Smooth muscle cell of the brain vasculature (primary cell): ENCODE measurements around the gene JAZF1.
"Not testable (repeated sequence)": the region's sequence is repeated elsewhere in the genome, so short reads cannot be mapped to it uniquely, and the experiment has no call there.

Source experiments
- DNase-seq: peaks from one replicate; pipeline ENCODE4 v3.0.0-alpha.2; 2012; ENCODE audit warnings: low read depth, low spot score

JAZF1 gene

DNA sequence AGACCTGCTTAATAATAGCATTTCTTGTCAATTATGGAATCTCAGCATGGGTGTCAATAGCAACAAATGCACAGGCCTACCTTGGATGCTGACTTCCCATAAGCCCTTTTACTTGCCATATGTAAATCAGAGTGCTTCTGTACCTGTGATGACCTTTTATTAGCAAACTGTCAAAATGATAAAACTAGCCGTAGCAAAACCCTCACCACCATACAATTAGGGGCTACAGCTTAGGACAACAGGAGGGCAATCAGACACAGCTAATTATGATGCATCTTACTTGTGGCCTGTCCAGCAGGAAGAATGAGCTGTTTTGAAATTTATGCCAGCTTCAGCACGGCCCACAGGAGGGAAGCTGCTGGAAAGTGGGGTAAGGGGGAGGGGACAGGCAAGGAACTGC lies 239.1 kb downstream of the JAZF1 start:
- no peak for DNase-seq

GRCh38 chr7:27940341-27940740 lies 240.3 kb downstream of the JAZF1 start:
- DNase-seq = no peak

DNA sequence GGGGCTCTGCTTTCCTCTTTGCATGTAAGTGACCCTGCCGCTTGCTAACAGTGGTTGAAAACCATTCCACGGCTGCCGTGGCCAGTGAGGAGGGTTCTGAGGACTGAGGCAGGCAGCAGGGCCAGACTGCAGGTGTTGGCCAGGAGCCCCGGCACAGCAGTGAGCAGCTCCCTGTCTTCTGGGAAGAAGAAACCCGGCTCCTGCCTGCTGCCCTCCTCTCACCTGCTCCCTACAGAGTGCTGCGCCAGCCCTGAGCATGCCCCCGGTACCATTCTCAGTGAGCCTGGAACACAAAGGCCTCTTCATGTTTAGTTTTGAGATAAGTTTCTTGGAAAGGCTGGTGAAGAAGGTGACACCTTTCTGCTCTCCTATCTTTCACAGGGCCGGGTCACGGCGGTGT lies 240.7 kb downstream of the JAZF1 start:
- DNase-seq = no peak

DNA sequence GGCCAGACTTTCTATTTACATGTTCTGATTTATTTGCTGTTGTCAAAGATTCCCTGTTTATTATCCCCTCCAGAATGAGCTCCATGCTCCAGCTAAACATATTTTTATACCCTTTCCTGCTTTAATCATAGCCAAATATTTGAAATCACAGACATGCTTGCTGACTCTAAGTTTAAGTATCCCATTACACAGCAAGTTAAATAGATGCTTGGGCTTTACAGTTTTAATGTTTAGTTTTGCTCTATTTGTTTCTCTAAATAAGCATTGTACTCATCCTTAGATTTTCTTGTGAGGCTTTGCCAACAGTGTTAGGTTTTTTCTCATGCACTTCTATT lies 243.9 kb downstream of the JAZF1 start:
- DNase-seq = no peak

GRCh38 chr7:27936047-27936767 lies 244.4 kb downstream of the JAZF1 start:
- no peak for DNase-seq

- peak; percentile 91 for DNase-seq
These were observed 246.7 kb downstream of the JAZF1 start for GRCh38 chr7:27933671-27934565.

- DNase-seq = no peak
These were observed 249.6 kb downstream of the JAZF1 start for GRCh38 chr7:27930910-27931476.

DNA sequence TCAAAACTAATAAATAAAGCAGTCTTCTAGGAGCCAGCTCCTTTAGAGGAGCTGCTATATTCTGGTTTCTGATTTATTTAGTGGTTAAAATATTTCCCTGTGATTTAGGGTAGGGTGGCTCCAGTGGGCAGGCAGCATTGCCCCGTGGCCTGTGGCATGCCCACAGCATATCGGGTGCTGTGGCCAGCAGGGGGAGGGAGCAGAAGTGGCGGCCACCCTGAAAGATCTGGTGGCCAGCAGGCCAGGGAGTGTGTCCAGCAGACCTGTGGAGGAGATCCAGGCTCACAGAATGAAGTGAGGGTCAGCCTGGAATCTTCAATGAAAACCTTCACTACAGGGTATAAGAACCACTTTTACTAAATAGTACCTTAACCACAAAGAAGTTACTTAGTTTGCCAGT lies 251.5 kb downstream of the JAZF1 start:
- DNase-seq = no peak

DNA sequence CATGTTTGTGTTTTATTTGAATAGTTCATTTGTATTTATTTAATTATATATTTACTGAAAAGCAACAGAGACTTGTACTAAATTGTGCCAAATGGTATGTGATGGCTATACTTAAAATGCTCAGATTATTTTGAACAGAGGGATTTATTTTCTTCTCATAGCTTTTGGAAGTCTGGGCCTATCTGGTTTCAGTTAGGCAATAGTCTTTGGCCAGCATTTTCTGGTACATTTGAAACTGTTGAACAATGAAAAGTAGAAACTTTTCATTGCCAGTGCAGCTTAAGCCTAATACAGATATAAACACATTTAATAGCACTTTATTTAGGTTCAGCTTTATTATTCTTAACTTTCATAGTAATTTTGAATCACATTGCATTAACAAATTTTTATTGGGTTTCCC lies 252.6 kb downstream of the JAZF1 start:
- no peak for DNase-seq

GRCh38 chr7:27925573-27926201 lies 254.9 kb downstream of the JAZF1 start:
- no peak for DNase-seq

GRCh38 chr7:27923642-27923980 lies 257.0 kb downstream of the JAZF1 start:
- no peak for DNase-seq

GRCh38 chr7:27922907-27923641 lies 257.5 kb downstream of the JAZF1 start:
- DNase-seq = no peak

DNA sequence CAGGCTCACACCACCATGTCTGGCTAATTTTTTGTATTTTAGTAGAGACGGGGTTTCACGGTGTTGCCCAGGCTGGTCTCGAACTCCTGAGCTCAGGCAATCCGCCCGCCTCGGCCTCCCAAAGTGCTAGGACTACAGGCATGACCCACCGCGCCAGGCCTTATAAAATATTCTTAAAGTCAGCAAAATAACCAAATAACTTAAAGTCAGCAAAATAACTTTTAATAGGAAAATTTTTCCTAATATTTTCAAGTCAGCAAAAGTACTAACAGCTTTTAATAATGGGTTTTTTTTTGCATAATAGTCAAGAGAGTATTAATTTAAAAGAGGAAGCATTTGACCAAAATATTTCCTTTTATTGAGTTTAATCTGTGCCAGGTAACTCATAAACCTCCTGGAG lies 258.2 kb downstream of the JAZF1 start:
- DNase-seq = not testable (repeated sequence)

- DNase-seq = peak; percentile 74
These were observed 259.3 kb downstream of the JAZF1 start for GRCh38 chr7:27921081-27921836.

DNA sequence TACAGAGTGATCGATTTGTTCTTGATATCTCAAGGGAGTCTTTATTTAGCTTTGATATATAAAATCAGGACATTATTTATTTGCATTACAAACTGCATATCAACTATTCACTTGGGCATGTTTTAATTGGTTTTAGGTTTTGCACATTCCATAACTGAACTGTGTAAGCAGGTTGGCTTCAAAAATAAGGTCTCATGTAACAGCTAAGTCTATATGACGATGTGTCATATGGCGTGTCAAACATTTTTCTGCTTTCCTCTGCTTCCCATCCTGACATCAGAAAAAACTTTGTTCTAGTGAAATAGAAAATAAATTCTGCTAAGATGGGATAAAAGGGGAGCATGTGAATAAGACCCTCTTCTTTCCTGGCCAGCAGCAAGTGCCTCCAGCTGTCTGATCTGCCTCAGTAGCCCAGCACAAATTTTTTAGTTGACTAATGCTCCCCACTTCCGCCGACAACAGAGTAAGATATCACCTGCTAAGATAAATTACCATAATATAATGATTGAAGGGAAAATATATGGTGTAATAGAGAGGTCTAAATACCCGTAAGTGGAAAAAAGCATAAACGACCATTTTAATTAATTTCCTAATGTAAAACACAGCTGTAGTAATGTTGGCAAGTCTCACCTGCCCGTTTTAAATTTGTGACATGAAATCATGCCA lies 260.2 kb downstream of the JAZF1 start:
- no peak for DNase-seq

GRCh38 chr7:27918503-27918902 lies 262.1 kb downstream of the JAZF1 start:
- no peak for DNase-seq

- DNase-seq = no peak
These were observed 262.8 kb downstream of the JAZF1 start for GRCh38 chr7:27917774-27918314.

- no peak for DNase-seq
These were observed 263.5 kb downstream of the JAZF1 start for GRCh38 chr7:27917119-27917518.

GRCh38 chr7:27916372-27916771 lies 264.2 kb downstream of the JAZF1 start:
- no peak for DNase-seq

GRCh38 chr7:27914409-27914808 lies 266.2 kb downstream of the JAZF1 start:
- DNase-seq = no peak
